Measurements from ENCODE around the gene HOXD9.

HOXD9 gene

DNA sequence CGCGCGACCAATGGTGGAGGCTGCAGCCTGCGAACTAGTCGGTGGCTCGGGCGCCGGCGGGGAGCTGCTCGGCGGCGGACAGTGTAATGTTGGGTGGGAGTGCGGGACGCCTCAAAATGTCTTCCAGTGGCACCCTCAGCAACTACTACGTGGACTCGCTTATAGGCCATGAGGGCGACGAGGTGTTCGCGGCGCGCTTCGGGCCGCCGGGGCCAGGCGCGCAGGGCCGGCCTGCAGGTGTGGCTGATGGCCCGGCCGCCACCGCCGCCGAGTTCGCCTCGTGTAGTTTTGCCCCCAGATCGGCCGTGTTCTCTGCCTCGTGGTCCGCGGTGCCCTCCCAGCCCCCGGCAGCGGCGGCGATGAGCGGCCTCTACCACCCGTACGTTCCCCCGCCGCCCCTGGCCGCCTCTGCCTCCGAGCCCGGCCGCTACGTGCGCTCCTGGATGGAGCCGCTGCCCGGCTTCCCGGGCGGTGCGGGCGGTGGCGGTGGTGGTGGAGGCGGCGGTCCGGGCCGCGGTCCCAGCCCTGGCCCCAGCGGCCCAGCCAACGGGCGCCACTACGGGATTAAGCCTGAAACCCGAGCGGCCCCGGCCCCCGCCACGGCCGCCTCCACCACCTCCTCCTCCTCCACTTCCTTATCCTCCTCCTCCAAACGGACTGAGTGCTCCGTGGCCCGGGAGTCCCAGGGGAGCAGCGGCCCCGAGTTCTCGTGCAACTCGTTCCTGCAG is at the start of gene HOXD9:
HOXD9 (plus strand) TSS at position 37 of the 728 bp plus-strand sequence; CDS start at position 87, 50 bp downstream.
- in situ Hi-C loops (cut with HindIII; ENCODE audit: low sequenced_read_pairs): no loop called here

DNA sequence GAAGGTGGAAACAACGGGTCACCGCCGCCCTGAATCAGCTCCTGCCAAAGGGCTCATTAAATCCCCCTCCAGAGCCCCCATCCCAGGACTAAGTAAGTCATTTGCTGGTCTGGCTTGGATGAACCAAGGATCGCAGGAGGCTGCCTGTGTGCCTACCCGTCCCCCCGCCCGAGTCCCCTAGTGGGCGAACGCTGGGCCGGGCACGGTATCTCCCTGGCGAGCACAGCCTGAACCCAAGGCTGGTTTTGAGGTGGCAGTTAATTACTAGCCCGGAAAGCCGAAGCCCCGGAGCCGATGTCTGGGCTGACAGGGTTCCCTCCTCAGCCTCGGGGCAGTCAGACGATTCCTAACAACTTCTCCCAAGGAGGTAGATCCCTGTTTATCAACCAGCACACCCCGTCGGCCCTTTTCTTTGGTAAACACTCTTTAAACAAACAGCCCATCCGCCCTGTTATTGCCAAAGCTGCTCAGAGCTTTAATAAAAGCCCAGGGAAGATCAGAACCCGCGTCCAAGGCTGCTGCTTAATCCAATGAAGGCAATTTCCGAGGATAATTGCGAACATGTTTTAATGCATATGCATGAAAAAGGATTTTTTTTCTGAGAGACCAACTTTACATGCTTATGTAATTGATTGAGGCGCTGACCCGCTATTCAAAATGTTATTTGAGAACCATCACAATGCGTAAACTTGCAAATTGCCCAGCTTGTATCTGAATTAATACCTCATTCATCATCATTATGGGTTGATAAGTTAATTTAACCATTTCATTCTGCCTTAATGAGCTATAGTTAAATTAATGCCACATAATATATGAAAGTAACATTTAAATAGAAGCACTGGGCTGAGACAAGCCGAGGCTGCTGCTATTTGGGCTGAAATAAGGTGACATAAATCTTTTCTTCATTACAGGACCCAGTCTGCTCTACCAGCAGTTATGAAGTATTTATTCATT is 49.3 kb upstream of the HOXD9 start:
- in situ Hi-C loops (cut with HindIII; ENCODE audit: low sequenced_read_pairs): loop anchor here (10.0 kb wide), 2 partner anchors 218 to 378 kb away; no protein-coding TSS in a partner anchor

DNA sequence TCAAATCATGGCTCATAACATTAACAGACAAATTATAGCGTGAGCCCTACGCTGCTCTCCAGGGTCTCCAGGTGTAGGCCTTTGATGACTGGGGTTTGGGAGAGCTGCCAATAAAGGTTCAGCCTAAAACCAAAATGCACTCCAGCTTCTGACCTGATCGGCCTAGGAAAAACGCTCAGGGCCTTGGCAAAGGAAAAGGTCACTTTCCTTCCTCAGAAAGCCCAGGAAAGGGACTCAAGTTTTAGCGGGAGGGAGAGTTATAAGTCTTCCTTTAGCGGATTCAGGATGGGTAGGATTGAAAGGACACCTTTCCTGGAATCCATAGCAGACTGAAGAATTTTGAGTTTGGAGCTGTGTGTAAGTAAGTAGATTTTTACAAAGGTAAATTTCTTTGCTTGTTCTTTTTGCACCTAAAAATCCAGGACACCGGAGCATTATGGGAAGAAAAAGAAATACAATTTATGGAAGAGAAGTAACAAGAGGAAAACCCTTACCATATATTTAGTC is 47.5 kb upstream of the HOXD9 start:
- in situ Hi-C loops (cut with HindIII; ENCODE audit: low sequenced_read_pairs): loop anchor here (10.0 kb wide), 2 partner anchors 220 to 380 kb away; no protein-coding TSS in a partner anchor

GRCh38 chr2:176075481-176075880 is 47.0 kb upstream of the HOXD9 start:
- in situ Hi-C loops (cut with HindIII; ENCODE audit: low sequenced_read_pairs): loop anchor here (10.0 kb wide), 2 partner anchors 221 to 381 kb away; no protein-coding TSS in a partner anchor

- in situ Hi-C loops (cut with HindIII; ENCODE audit: low sequenced_read_pairs): loop anchor here (10.0 kb wide), 2 partner anchors 221 to 381 kb away; no protein-coding TSS in a partner anchor
Observed at GRCh38 chr2:176076063-176076462, 46.5 kb upstream of the HOXD9 start.

DNA sequence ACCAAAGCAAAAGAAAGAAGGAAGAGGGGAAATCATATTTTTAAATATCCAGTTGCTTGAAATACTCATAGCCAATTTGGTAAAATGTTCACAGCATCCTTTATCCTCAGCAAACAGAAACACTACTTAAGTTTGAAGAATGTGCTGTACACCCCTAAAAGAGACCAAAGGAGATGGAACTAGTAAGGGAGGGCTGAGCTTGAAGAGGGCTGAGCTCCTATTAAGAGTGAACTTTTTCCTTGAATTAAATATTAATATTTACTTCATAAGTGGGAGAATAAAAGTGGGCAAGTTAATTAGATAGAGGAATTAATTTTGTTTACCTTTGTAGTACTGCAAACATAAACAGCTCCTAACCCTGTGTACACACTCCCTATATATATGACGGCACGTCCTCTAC is 45.7 kb upstream of the HOXD9 start:
- in situ Hi-C loops (cut with HindIII; ENCODE audit: low sequenced_read_pairs): loop anchor here (10.0 kb wide), 2 partner anchors 222 to 382 kb away; no protein-coding TSS in a partner anchor

DNA sequence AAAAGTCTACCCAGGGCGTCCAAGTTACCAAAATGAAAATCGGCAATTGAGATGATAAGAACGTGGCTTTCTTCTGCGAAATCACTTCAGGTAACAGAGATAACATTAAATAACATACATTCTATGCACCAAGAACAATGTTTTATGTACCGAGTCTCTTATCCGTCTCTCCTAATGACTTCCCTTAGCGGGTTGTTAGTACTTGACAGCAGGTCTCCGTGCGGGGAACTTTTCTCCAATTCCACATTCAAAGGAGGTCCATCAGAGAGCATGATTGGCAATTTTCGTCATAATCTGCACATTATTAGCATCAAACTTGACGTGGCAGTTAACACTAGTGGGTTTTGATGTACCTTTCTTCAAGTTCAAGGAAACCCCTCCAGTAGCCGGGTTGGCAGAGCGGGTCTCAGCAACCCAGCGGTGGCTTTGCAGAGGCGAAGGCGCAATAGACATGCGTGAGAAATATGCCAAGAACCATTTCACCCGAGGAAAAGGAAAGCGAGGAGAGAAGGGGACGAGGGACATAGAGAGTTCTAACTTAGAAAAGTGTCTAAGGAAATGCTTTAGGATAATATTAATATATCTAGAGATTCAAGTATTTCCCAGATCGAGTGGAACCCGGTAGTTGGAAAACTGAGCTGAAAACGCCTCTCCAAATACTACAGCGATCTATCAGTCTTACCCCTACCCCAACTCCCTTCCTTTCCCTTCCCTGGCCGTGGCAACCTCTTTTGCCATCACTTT is 43.8 kb upstream of the HOXD9 start:
- in situ Hi-C loops (cut with HindIII; ENCODE audit: low sequenced_read_pairs): loop anchor here (10.0 kb wide), 2 partner anchors 224 to 384 kb away; no protein-coding TSS in a partner anchor

DNA sequence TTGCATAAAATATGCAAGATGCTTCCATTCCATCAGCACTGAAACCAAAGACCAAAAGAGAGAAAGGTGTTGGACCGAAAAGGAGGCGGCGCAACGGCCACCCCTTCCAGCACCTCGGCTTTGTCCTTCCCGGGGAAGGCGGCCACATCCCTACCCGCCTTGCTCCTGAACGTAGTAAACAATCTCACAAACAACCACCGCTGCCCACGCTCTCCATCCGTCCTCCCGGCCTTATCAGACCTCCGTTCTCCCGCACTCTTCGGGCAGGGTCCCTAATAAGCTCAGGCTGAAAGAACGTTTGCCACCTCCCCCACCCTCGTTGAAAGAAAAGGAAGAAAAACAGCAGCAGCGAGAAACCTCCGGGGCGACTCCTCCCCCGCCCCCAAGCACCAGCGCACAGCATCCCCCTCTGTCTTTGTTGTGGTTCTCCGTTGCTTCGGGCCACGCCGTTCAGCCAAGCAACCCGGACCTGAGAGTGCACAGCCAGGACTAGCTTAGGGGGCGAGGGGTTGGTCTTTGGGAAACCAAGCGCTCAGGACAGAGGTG is 43.2 kb upstream of the HOXD9 start:
- in situ Hi-C loops (cut with HindIII; ENCODE audit: low sequenced_read_pairs): loop anchor here (10.0 kb wide), 2 partner anchors 225 to 385 kb away; no protein-coding TSS in a partner anchor

- in situ Hi-C loops (cut with HindIII; ENCODE audit: low sequenced_read_pairs): loop anchor here (10.0 kb wide), 2 partner anchors 225 to 385 kb away; no protein-coding TSS in a partner anchor
Observed at GRCh38 chr2:176079831-176080539, 42.5 kb upstream of the HOXD9 start.

GRCh38 chr2:176080540-176081375 is 41.8 kb upstream of the HOXD9 start:
- in situ Hi-C loops (cut with HindIII; ENCODE audit: low sequenced_read_pairs): no loop called here

GRCh38 chr2:176081376-176081836 is 41.1 kb upstream of the HOXD9 start:
- in situ Hi-C loops (cut with HindIII; ENCODE audit: low sequenced_read_pairs): no loop called here

- in situ Hi-C loops (cut with HindIII; ENCODE audit: low sequenced_read_pairs): no loop called here
Observed at GRCh38 chr2:176081837-176082524, 40.5 kb upstream of the HOXD9 start.

- in situ Hi-C loops (cut with HindIII; ENCODE audit: low sequenced_read_pairs): no loop called here
Observed at GRCh38 chr2:176082525-176082823, 40.0 kb upstream of the HOXD9 start.

DNA sequence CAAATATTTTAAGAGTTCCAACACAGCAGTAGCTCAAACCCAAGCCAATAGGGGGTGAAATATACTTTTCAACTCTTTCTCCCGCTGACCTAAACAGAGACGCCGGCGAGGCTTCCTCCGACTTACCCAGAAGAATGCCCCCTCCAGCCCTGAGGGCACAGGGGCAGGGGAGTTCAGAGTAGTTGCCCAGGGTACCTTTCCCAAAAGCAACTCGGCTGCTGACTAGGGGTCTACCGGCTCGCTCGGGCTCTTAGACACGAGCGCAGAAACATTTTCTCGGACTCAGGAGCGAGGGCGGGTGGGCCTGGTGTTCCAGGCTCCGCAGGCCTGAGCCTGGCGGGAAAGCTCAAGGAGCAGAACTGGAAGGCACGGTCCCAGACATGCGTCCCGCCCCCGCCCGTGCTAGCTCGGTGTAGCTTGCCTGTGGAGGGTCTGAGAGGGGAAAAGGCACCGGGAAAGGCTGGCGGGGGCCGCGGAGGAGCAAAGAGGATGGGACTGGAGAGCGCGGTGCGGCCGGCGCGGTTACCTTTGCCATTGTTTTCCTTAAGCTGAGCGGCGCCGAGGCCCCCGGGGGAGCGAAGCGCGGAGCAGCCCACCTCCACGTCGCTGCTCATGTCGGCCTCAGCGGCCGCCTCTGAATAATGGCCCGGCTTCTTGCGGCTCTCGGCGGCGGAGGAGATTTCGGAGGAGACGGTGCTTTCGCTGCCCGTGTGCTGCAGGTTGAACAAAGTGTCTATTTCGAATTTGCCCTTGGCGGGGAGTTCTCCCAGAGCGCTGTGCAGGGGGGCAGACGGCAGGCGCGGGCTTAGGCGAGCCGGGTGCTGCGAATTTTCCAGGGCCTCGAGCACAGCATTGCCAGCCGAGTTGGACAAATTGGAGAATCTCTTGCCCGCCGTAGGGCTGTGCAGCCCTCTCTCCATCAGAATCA is 39.4 kb upstream of the HOXD9 start:
- in situ Hi-C loops (cut with HindIII; ENCODE audit: low sequenced_read_pairs): no loop called here

GRCh38 chr2:176083796-176084261 is 38.7 kb upstream of the HOXD9 start, which contains the start of gene EVX2:
EVX2 (minus strand) TSS chr2:176083962; CDS start chr2:176083776, 186 bp downstream.
- in situ Hi-C loops (cut with HindIII; ENCODE audit: low sequenced_read_pairs): no loop called here

GRCh38 chr2:176084611-176085119 is 37.9 kb upstream of the HOXD9 start:
- in situ Hi-C loops (cut with HindIII; ENCODE audit: low sequenced_read_pairs): no loop called here
